MCF 10A (cell line): ENCODE data around the gene ISCU. TPM values are rescaled to one million over a fixed set of nuclear protein-coding genes. Genes with fewer than 3 reads are reported as not detected.

Experiments used
- BruUV-seq: library from RNA; stranded (reverse); fragments of 400-500 nt; replicated peaks from 2 replicates; lab custom pipeline; 2021; lab: Mats Ljungman, UMichigan
- CTCF ChIA-PET: fragments of 300-600 bp; sonication (Branson Sonifier 250); formaldehyde crosslinking; extraction: SDS; loops from one replicate; lab custom pipeline; 2021; ENCODE audit warnings: antibody characterized with exemption, inconsistent platforms; lab: Yijun Ruan, JAX
- POLR2A ChIA-PET: fragments of 300-600, 350-650 bp; sonication (Branson Sonifier 250); formaldehyde crosslinking; extraction: SDS; loops from one replicate; lab custom pipeline; 2020; ENCODE audit warnings: antibody characterized with exemption, inconsistent platforms; lab: Yijun Ruan, JAX
- DNase-seq: peaks from one replicate; pipeline ENCODE4 v3.0.0-alpha.2; 2018; ENCODE audit not compliant: unreplicated experiment
- H3K27ac Mint-ChIP-seq: one replicate; pipeline ENCODE4 v1.8.0; 2022; ENCODE audit warnings: mild to moderate bottlenecking, low read depth, mixed read lengths; ENCODE audit not compliant: unreplicated experiment
- H3K27me3 Mint-ChIP-seq: one replicate; pipeline ENCODE4 v1.8.0; 2022; ENCODE audit warnings: mixed read lengths; ENCODE audit not compliant: insufficient read depth, unreplicated experiment
- H3K36me3 Mint-ChIP-seq: one replicate; pipeline ENCODE4 v1.8.0; 2022; ENCODE audit warnings: mild to moderate bottlenecking, moderate library complexity, mixed read lengths; ENCODE audit not compliant: insufficient read depth, unreplicated experiment
- H3K4me1 Mint-ChIP-seq: one replicate; pipeline ENCODE4 v1.8.0; 2022; ENCODE audit warnings: mixed read lengths; ENCODE audit not compliant: insufficient read depth, unreplicated experiment
- H3K4me3 Mint-ChIP-seq: one replicate; pipeline ENCODE4 v1.8.0; 2022; ENCODE audit warnings: mild to moderate bottlenecking, moderate library complexity, mixed read lengths; ENCODE audit not compliant: unreplicated experiment
- H3K9me3 Mint-ChIP-seq: one replicate; pipeline ENCODE4 v1.8.0; 2022; ENCODE audit warnings: mixed read lengths; ENCODE audit not compliant: unreplicated experiment
- intact Hi-C: fragments of 100-400 bp; cut with micrococcal nuclease; formaldehyde crosslinking; loops from 2 replicates; pipeline ENCODE4 v1.14.1; 2022
- total RNA-seq: library from RNA; stranded (reverse); gene quantifications from 2 replicates; pipeline ENCODE4 v1.2.3, GENCODE V29; 2022
- TF ChIP-seq, protein P1 (sequence below): fragments of 200-600 bp; IDR thresholded peaks from one replicate; pipeline ENCODE4 v1.8.0; 2022; ENCODE audit warnings: antibody characterized with exemption, mild to moderate bottlenecking; ENCODE audit not compliant: unreplicated experiment

Gene ISCU
- total RNA-seq, 1 experiment from 2014 or later, result 115 TPM

DNA sequence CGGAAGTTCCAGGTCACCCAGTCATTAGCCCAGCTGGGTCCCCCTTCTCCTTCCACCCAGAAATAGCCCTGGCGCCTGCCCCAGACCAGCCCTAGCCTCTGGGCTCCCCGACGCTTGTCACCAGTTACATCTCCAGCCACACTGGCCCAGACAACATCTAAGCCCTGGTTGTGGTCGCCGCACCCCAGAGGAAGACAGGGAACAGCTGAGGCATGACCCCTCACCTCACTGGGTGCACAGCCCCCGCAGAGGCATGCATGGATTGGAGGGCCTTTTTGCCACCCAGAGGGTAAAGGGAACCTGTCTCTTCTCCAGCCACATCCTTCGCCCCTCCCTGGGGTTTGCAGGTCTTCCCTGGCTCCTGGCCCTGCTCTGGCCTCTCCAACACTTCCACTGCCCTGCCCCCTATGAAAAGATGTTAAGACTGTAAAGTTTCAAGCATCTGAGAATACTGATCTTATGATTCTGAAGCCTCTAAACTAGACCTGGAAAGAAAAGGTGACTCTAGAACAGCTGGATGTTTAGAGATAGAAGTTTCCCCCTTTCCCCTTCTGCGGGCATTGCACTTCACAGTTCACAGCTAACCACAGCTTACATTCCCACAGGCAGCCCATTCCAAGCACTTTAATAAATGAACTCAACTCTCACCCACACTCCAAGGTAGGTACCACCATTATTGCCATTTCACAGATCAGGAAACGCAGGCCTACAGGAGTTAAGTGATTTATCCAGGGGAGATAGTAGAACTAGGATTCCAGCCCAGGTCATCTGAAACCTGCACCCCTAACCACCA, 20.8 kb downstream of the ISCU start:
- Mint-ChIP-seq H3K4me3 (no peak overlapping the region), H3K4me1 (no peaks in the 10 kb centered on the region), H3K9me3 (peaks cover 10% of the 10 kb centered on the region), H3K27ac (no peak overlapping the region), H3K36me3 (no peaks in the 10 kb centered on the region), H3K27me3 (peaks cover 11% of the 10 kb centered on the region)
- DNase-seq, result no peak
- ChIA-PET CTCF (interaction anchor here (1.2 to 1.5 kb wide), 2 partner anchors 10 to 35 kb away, joined by 3 to 13 read pairs; no protein-coding TSS in a partner anchor), POLR2A (interaction anchor here (0.5 kb wide), 1 partner anchor 394 kb away, joined by 3 read pairs; no protein-coding TSS in a partner anchor)
- BruUV-seq, result no TSS peak
- intact Hi-C loops, result no loop called here
- TF ChIP-seq, protein P1, sequence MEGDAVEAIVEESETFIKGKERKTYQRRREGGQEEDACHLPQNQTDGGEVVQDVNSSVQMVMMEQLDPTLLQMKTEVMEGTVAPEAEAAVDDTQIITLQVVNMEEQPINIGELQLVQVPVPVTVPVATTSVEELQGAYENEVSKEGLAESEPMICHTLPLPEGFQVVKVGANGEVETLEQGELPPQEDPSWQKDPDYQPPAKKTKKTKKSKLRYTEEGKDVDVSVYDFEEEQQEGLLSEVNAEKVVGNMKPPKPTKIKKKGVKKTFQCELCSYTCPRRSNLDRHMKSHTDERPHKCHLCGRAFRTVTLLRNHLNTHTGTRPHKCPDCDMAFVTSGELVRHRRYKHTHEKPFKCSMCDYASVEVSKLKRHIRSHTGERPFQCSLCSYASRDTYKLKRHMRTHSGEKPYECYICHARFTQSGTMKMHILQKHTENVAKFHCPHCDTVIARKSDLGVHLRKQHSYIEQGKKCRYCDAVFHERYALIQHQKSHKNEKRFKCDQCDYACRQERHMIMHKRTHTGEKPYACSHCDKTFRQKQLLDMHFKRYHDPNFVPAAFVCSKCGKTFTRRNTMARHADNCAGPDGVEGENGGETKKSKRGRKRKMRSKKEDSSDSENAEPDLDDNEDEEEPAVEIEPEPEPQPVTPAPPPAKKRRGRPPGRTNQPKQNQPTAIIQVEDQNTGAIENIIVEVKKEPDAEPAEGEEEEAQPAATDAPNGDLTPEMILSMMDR, result no peak

DNA sequence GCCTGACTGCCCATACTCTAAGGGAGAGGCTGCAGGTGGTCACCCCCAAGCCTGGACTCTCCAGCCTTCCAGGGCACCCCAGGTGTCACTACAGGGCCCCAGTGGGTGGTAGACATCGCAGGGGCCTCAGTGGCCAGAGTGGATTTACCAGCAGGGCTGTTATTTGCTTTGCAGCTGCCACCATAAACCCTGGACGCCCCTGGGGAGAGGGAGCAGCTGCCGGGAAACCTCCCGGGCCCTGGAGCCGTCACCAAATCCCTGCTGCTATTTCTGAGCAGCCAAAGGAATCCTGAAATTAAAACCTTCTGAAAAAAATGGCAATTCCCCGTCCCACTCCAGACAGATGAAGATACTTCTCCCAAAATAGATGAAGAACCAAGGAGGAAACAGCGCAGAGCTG, 21.6 kb downstream of the ISCU start:
- TF ChIP-seq, protein P1, result no peak
- intact Hi-C loops, result no loop called here
- H3K9me3 Mint-ChIP-seq, result peaks cover 4% of the 10 kb centered on the region
- H3K27ac Mint-ChIP-seq, result no peak overlapping the region
- peaks cover 11% of the 10 kb centered on the region for H3K27me3 Mint-ChIP-seq
- POLR2A ChIA-PET, result no interaction called here
- no peak for DNase-seq
- CTCF ChIA-PET, result interaction anchor here (1.1 to 1.2 kb wide), 2 partner anchors 11 to 34 kb away, joined by 3 to 4 read pairs; no protein-coding TSS in a partner anchor
- H3K36me3 Mint-ChIP-seq, result no peaks in the 10 kb centered on the region
- no TSS peak for BruUV-seq
- no peak overlapping the region for H3K4me3 Mint-ChIP-seq
- H3K4me1 Mint-ChIP-seq, result no peaks in the 10 kb centered on the region

GRCh38 chr12:108584456-108585065, 22.2 kb downstream of the ISCU start:
- Mint-ChIP-seq H3K4me3 (no peak overlapping the region), H3K4me1 (no peaks in the 10 kb centered on the region), H3K9me3 (no peaks in the 10 kb centered on the region), H3K27ac (no peak overlapping the region), H3K36me3 (no peaks in the 10 kb centered on the region), H3K27me3 (peaks cover 11% of the 10 kb centered on the region)
- BruUV-seq, result no TSS peak
- intact Hi-C loops, result no loop called here
- POLR2A ChIA-PET, result no interaction called here
- DNase-seq, result no peak
- TF ChIP-seq, protein P1, result no peak
- CTCF ChIA-PET, result interaction anchor here (1.1 to 1.2 kb wide), 2 partner anchors 12 to 33 kb away, joined by 3 to 4 read pairs; no protein-coding TSS in a partner anchor

- Mint-ChIP-seq H3K4me3 (no peak overlapping the region), H3K27me3 (peaks cover 11% of the 10 kb centered on the region), H3K36me3 (no peaks in the 10 kb centered on the region), H3K27ac (no peak overlapping the region), H3K9me3 (no peaks in the 10 kb centered on the region), H3K4me1 (no peaks in the 10 kb centered on the region)
- TF ChIP-seq, protein P1, result no peak
- intact Hi-C loops, result no loop called here
- BruUV-seq, result no TSS peak
- CTCF ChIA-PET, result interaction anchor here (0.6 to 1.6 kb wide), 3 partner anchors 32 to 217 kb away, joined by 3 to 9 read pairs (median 4); no protein-coding TSS in a partner anchor
- POLR2A ChIA-PET, result interaction anchor here (0.6 kb wide), 1 partner anchor 13 kb away, joined by 4 read pairs; no protein-coding TSS in a partner anchor
- no peak for DNase-seq
Observed at GRCh38 chr12:108585864-108586263, 23.5 kb downstream of the ISCU start.
